Suprapubic skin (tissue), 3 donors: ENCODE data around the gene SH3PXD2B.

Experiments used
- EP300 ChIP-seq: sonication (generic); formaldehyde crosslinking; IDR thresholded peaks from one replicate; pipeline ENCODE4 v1.6.1; 2017; ENCODE audit warnings: antibody characterized with exemption
- TF ChIP-seq, protein P1 (sequence below), 2 donors: fragments of 200-600 bp in 1 of 2; fragments of 450-650 bp in 1 of 2; sonication (generic) in 1 of 2; IDR thresholded peaks; one replicate each; pipeline ENCODE4 v1.5.1; 2016 to 2019; ENCODE audit warnings: antibody characterized with exemption in 2 of 2, mild to moderate bottlenecking in 1 of 2, moderate library complexity in 1 of 2

- TF ChIP-seq EP300, result no peak
- TF ChIP-seq, protein P1, sequence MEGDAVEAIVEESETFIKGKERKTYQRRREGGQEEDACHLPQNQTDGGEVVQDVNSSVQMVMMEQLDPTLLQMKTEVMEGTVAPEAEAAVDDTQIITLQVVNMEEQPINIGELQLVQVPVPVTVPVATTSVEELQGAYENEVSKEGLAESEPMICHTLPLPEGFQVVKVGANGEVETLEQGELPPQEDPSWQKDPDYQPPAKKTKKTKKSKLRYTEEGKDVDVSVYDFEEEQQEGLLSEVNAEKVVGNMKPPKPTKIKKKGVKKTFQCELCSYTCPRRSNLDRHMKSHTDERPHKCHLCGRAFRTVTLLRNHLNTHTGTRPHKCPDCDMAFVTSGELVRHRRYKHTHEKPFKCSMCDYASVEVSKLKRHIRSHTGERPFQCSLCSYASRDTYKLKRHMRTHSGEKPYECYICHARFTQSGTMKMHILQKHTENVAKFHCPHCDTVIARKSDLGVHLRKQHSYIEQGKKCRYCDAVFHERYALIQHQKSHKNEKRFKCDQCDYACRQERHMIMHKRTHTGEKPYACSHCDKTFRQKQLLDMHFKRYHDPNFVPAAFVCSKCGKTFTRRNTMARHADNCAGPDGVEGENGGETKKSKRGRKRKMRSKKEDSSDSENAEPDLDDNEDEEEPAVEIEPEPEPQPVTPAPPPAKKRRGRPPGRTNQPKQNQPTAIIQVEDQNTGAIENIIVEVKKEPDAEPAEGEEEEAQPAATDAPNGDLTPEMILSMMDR (IDR thresholded peaks at IDR 0.05), result no peak
These were observed 128.9 kb downstream of the SH3PXD2B start for GRCh38 chr5:172325452-172325851.
